Neural cell (in vitro differentiated cells): Measurements from ENCODE around the gene CACNG8. TPM values are rescaled to one million over a fixed set of nuclear protein-coding genes. Genes with fewer than 3 reads are reported as not detected.

Source experiments
- H2AFZ ChIP-seq: fragments of 200-600, 300-800 bp; sonication (generic), shearing (Covaris generic); 2 replicates; pipeline ENCODE4 v1.6.0; 2014; ENCODE audit warnings: low read depth, mild to moderate bottlenecking, antibody characterized with exemption, low read length, moderate library complexity
- H3F3A ChIP-seq: fragments of 200-600 bp; shearing (Covaris generic); 2 replicates; pipeline ENCODE4 v1.6.1; 2016; ENCODE audit warnings: mild to moderate bottlenecking, moderate library complexity, mixed read lengths, antibody characterized with exemption, low read length; ENCODE audit not compliant: insufficient read depth, poor library complexity, severe bottlenecking
- H3K27ac ChIP-seq: fragments of 200-600, 300-800 bp; sonication (generic), shearing (Covaris generic); 2 replicates; pipeline ENCODE4 v1.5.1; 2014; ENCODE audit warnings: mild to moderate bottlenecking, low read length, moderate library complexity
- H3K27me3 ChIP-seq: fragments of 300-800, 200-600 bp; sonication (generic), shearing (Covaris generic); 2 replicates; pipeline ENCODE4 v1.6.0; 2014; ENCODE audit warnings: mild to moderate bottlenecking, low read depth, low read length, moderate library complexity; ENCODE audit not compliant: insufficient read depth
- H3K36me3 ChIP-seq: fragments of 300-800, 200-600 bp; sonication (generic), shearing (Covaris generic); 2 replicates; pipeline ENCODE4 v1.5.1; 2014; ENCODE audit warnings: mild to moderate bottlenecking, antibody characterized with exemption, low read length, moderate library complexity; ENCODE audit not compliant: insufficient read depth
- H3K4me2 ChIP-seq: fragments of 300-800, 200-600 bp; sonication (generic), shearing (Covaris generic); 2 replicates; pipeline ENCODE4 v1.6.0; 2014; ENCODE audit warnings: mild to moderate bottlenecking, low read length
- H3K4me3 ChIP-seq: fragments of 300-800, 200-600 bp; sonication (generic), shearing (Covaris generic); 2 replicates; pipeline ENCODE4 v1.5.1; 2014; ENCODE audit warnings: mild to moderate bottlenecking, low read length, moderate library complexity
- H3K79me2 ChIP-seq: fragments of 200-600 bp; shearing (Covaris generic); replicated peaks from 2 replicates; pipeline ENCODE4 v1.6.0; 2014; ENCODE audit warnings: mild to moderate bottlenecking, low read length, moderate library complexity; ENCODE audit not compliant: insufficient read depth
- H3K9ac ChIP-seq: fragments of 300-800, 200-600 bp; sonication (generic), shearing (Covaris generic); 2 replicates; pipeline ENCODE4 v1.6.1; 2016; ENCODE audit warnings: mild to moderate bottlenecking, low read length, mixed read lengths
- H3K9me2 ChIP-seq: fragments of 200-600 bp; shearing (Covaris generic); 2 replicates; pipeline ENCODE4 v1.6.1; 2016; ENCODE audit warnings: mild to moderate bottlenecking, low read length, mixed read lengths; ENCODE audit not compliant: insufficient read depth
- H3K9me3 ChIP-seq: fragments of 200-600, 300-800 bp; sonication (generic), shearing (Covaris generic); 2 replicates; pipeline ENCODE4 v1.6.1; 2016; ENCODE audit warnings: mild to moderate bottlenecking, mixed run types, low read length, moderate library complexity, mixed read lengths
- H4K20me1 ChIP-seq: fragments of 200-600 bp; shearing (Covaris generic); 2 replicates; pipeline ENCODE4 v1.6.1; 2016; ENCODE audit warnings: mild to moderate bottlenecking, mixed run types; ENCODE audit not compliant: insufficient read depth
- CTCF ChIP-seq: fragments of 450-650 bp; IDR thresholded peaks from 2 replicates; pipeline ENCODE4 v1.5.1; 2014; ENCODE audit warnings: antibody characterized with exemption, mild to moderate bottlenecking, moderate library complexity; ENCODE audit not compliant: poor library complexity, severe bottlenecking
- EZH2 ChIP-seq: fragments of 200-600, 300-800 bp; shearing (Covaris generic), sonication (generic); IDR thresholded peaks from 2 replicates; pipeline ENCODE4 v1.6.1; 2014; ENCODE audit warnings: antibody characterized with exemption, low read length, borderline replicate concordance, mild to moderate bottlenecking; ENCODE audit not compliant: insufficient read depth, poor library complexity, severe bottlenecking
- MXI1 ChIP-seq: fragments of 450-650 bp; conservative IDR thresholded peaks from 2 replicates; pipeline ENCODE4 v1.6.1; 2014; ENCODE audit warnings: antibody characterized with exemption, mild to moderate bottlenecking; ENCODE audit not compliant: poor library complexity, severe bottlenecking
- POLR2AphosphoS5 ChIP-seq: IDR thresholded peaks from 2 replicates; pipeline ENCODE4 v1.6.1; 2012
- RAD21 ChIP-seq: fragments of 450-650 bp; conservative IDR thresholded peaks from 2 replicates; pipeline ENCODE4 v1.6.1; 2014; ENCODE audit warnings: antibody characterized with exemption, mild to moderate bottlenecking, moderate library complexity
- REST ChIP-seq: IDR thresholded peaks from 2 replicates; pipeline ENCODE4 v1.6.1; 2012; ENCODE audit warnings: borderline replicate concordance
- SMC3 ChIP-seq: fragments of 450-650 bp; conservative IDR thresholded peaks from 2 replicates; pipeline ENCODE4 v1.6.1; 2014; ENCODE audit warnings: antibody characterized with exemption, mild to moderate bottlenecking, moderate library complexity; ENCODE audit not compliant: poor library complexity
- TAF1 ChIP-seq: IDR thresholded peaks from 2 replicates; pipeline ENCODE4 v1.6.1; 2012; ENCODE audit warnings: low read depth
- polyA plus RNA-seq: library from polyadenylated mRNA; depleted of rRNA; stranded (reverse); fragments of >200 nt; gene quantifications from 2 replicates; pipeline ENCODE4 v1.2.3, GENCODE V29; 2014

The CACNG8 gene
- polyA plus RNA-seq, 1 donor from 2014 or later: 3.3 TPM

GRCh38 chr19:54014920-54015560 is 52.3 kb downstream of the CACNG8 start:
- Histone ChIP-seq H3F3A (no peaks in the 10 kb centered on the region), H3K4me3 (no peak overlapping the region), H3K9me3 (no peaks in the 10 kb centered on the region), H3K79me2 (no peaks in the 10 kb centered on the region), H3K27ac (no peak overlapping the region), H3K36me3 (no peaks in the 10 kb centered on the region), H3K9me2 (no peaks in the 10 kb centered on the region), H3K27me3 (no peaks in the 10 kb centered on the region), H3K4me2 (no peak overlapping the region), H2AFZ (no peak overlapping the region), H3K9ac (no peak overlapping the region), H4K20me1 (no peaks in the 10 kb centered on the region)
- TF ChIP-seq POLR2AphosphoS5 (no peak), REST (no peak), CTCF (no peak), EZH2 (no peak), SMC3 (no peak), RAD21 (no peak), MXI1 (no peak)

GRCh38 chr19:54017261-54017660 is 54.5 kb downstream of the CACNG8 start:
- Histone ChIP-seq H2AFZ (no peak overlapping the region), H4K20me1 (no peaks in the 10 kb centered on the region), H3K9ac (no peak overlapping the region), H3K9me3 (no peaks in the 10 kb centered on the region), H3K4me2 (no peak overlapping the region), H3K79me2 (no peaks in the 10 kb centered on the region), H3K4me3 (no peak overlapping the region), H3F3A (no peaks in the 10 kb centered on the region), H3K36me3 (no peaks in the 10 kb centered on the region), H3K27me3 (no peaks in the 10 kb centered on the region), H3K9me2 (no peaks in the 10 kb centered on the region), H3K27ac (no peak overlapping the region)
- TF ChIP-seq RAD21: no peak
- no peak for TF ChIP-seq TAF1
- no peak for TF ChIP-seq CTCF
- no peak for TF ChIP-seq POLR2AphosphoS5
- TF ChIP-seq REST: no peak
